HG02970 (cell line): Measurements from ENCODE around the gene YWHAB.

Source experiments
- ATAC-seq: cut with Tn5 transposase; IDR thresholded peaks from one replicate; pipeline ENCODE4 v1.9.1; 2021; ENCODE audit warnings: mild to moderate bottlenecking, moderate library complexity, moderate number of reproducible peaks; ENCODE audit not compliant: unreplicated experiment, low FRiP score

YWHAB gene

GRCh38 chr20:44948513-44948912 is 63.0 kb downstream of the YWHAB start:
- no peak for ATAC-seq

GRCh38 chr20:44950368-44950767 is 64.9 kb downstream of the YWHAB start:
- no peak for ATAC-seq

GRCh38 chr20:44952731-44953130 is 67.2 kb downstream of the YWHAB start:
- ATAC-seq, result no peak

GRCh38 chr20:44954211-44954610 is 68.7 kb downstream of the YWHAB start:
- no peak for ATAC-seq

- no peak for ATAC-seq
These were observed 69.8 kb downstream of the YWHAB start for GRCh38 chr20:44955270-44955669.

- ATAC-seq, result no peak
These were observed 70.9 kb downstream of the YWHAB start for GRCh38 chr20:44956410-44956809.
